B cell (primary cell): ENCODE data around the gene ACSS1. TPM values are rescaled to one million over a fixed set of nuclear protein-coding genes. Genes with fewer than 3 reads are reported as not detected.

Experiments used
- ATAC-seq: fragments of 200-7000 bp; cut with Tn5 transposase; one replicate; pipeline ENCODE4 v1.10.0; 2021; ENCODE audit warnings: low read depth, mild to moderate bottlenecking, moderate number of reproducible peaks, moderate library complexity
- CTCF ChIA-PET: fragments of 350-600 bp; sonication (Branson Sonifier 250); formaldehyde crosslinking; loops from one replicate; lab custom pipeline; 2021; ENCODE audit warnings: antibody characterized with exemption, inconsistent platforms; lab: Charles Lee
- POLR2A ChIA-PET: fragments of 350-600 bp; sonication (Branson Sonifier 250); formaldehyde crosslinking; loops from one replicate; lab custom pipeline; 2021; ENCODE audit warnings: antibody characterized with exemption; lab: Charles Lee
- DNase-seq: peaks from one replicate; pipeline ENCODE4 v3.0.0; 2013
- H2AFZ ChIP-seq: 2 replicates; pipeline ENCODE4 v1.6.1; 2012; ENCODE audit warnings: mild to moderate bottlenecking, low read depth, low read length; ENCODE audit not compliant: insufficient read depth, poor library complexity, severe bottlenecking
- H3K27ac ChIP-seq, 2 donors: 1 replicate in 1 of 2; 2 replicates in 1 of 2; pipeline ENCODE4 v1.5.1; 2012 to 2013; ENCODE audit warnings: low read length in 2 of 2, mild to moderate bottlenecking in 2 of 2, moderate library complexity in 1 of 2
- H3K27me3 ChIP-seq, 4 experiments: fragments of 200-600 bp in 1 of 4; sonication (generic) in 1 of 4; replicated peaks in 1 of 4; 1 replicate in 2 of 4; 2 replicates in 2 of 4; pipeline versions ENCODE4 v1.6.1 to v1.7.0; 2013 to 2016; ENCODE audit warnings: low read length in 3 of 4, mild to moderate bottlenecking in 2 of 4, mixed read lengths in 1 of 4, moderate library complexity in 1 of 4; ENCODE audit not compliant: insufficient read depth in 4 of 4, control insufficient read depth in 3 of 4; ENCODE audit errors: control extremely low read depth in 1 of 4
- H3K36me3 ChIP-seq, 2 experiments: replicated peaks in 1 of 2; 1 replicate in 1 of 2; 2 replicates in 1 of 2; pipeline versions ENCODE4 v1.6.1 to v1.7.1; 2013; ENCODE audit warnings: low read length in 1 of 2; ENCODE audit not compliant: insufficient read depth in 2 of 2, control insufficient read depth in 1 of 2; ENCODE audit errors: control extremely low read depth in 1 of 2, extremely low read depth in 1 of 2
- H3K4me1 ChIP-seq, 2 donors: fragments of 200-600 bp in 1 of 2; sonication (generic) in 1 of 2; 1 replicate in 1 of 2; 2 replicates in 1 of 2; pipeline versions ENCODE4 v1.5.1 to v1.6.1; 2013 to 2017; ENCODE audit warnings: low read length in 2 of 2; ENCODE audit not compliant: control insufficient read depth in 2 of 2, insufficient read depth in 2 of 2
- H3K4me2 ChIP-seq: replicated peaks from 2 replicates; pipeline ENCODE3; 2012; ENCODE audit warnings: mild to moderate bottlenecking, low read depth, low read length; ENCODE audit not compliant: poor library complexity, severe bottlenecking
- H3K4me3 ChIP-seq, 5 experiments: fragments of 200-600 bp in 1 of 5; sonication (generic) in 1 of 5; 1 replicate in 3 of 5; 2 replicates in 2 of 5; pipeline versions ENCODE4 v1.5.1 to v1.7.0; 2011 to 2016; ENCODE audit warnings: low read length in 4 of 5, mild to moderate bottlenecking in 4 of 5, low read depth in 2 of 5, control low read depth in 1 of 5, moderate library complexity in 1 of 5; ENCODE audit not compliant: insufficient read depth in 1 of 5; ENCODE audit errors: control extremely low read depth in 1 of 5, extremely low read depth in 1 of 5
- H3K79me2 ChIP-seq: fragments of 200-600 bp; sonication (generic); one replicate; pipeline ENCODE4 v1.6.0; 2016; ENCODE audit warnings: low read length; ENCODE audit not compliant: control insufficient read depth, insufficient read depth
- H3K9ac ChIP-seq: fragments of 200-600 bp; sonication (generic); 2 replicates; pipeline ENCODE4 v1.6.1; 2017; ENCODE audit warnings: mild to moderate bottlenecking, low read length, moderate library complexity
- H3K9me3 ChIP-seq, 3 donors: one replicate each; pipeline versions ENCODE4 v1.6.1 to v1.7.1; 2013; ENCODE audit warnings: low read length in 2 of 3; ENCODE audit not compliant: control insufficient read depth in 2 of 3, insufficient read depth in 1 of 3; ENCODE audit errors: control extremely low read depth in 1 of 3
- H4K20me1 ChIP-seq: 2 replicates; pipeline ENCODE4 v1.6.0; 2012; ENCODE audit warnings: mild to moderate bottlenecking, low read length; ENCODE audit not compliant: insufficient read depth, control insufficient read depth, poor library complexity, severe bottlenecking
- H3K27ac Mint-ChIP-seq: one replicate; pipeline ENCODE4 v1.8.0; 2021; ENCODE audit warnings: mixed read lengths
- H3K27me3 Mint-ChIP-seq: one replicate; pipeline ENCODE4 v1.8.0; 2021; ENCODE audit warnings: mixed read lengths
- H3K4me1 Mint-ChIP-seq: one replicate; pipeline ENCODE4 v1.8.0; 2021; ENCODE audit warnings: mixed read lengths
- H3K4me3 Mint-ChIP-seq: one replicate; pipeline ENCODE4 v1.8.0; 2021; ENCODE audit warnings: mixed read lengths
- H3K9me3 Mint-ChIP-seq: one replicate; pipeline ENCODE4 v1.8.0; 2022; ENCODE audit warnings: mixed read lengths; ENCODE audit not compliant: insufficient read depth
- CTCF ChIP-seq: fragments of 200-600 bp; IDR thresholded peaks from one replicate; pipeline ENCODE4 v1.8.0; 2022; ENCODE audit warnings: antibody characterized with exemption, mild to moderate bottlenecking
- EZH2 ChIP-seq: IDR thresholded peaks from 2 replicates; pipeline ENCODE4 v1.6.1; 2012; ENCODE audit warnings: borderline replicate concordance, low read depth, mild to moderate bottlenecking, moderate library complexity, low read length; ENCODE audit not compliant: insufficient read depth, poor library complexity, severe bottlenecking
- WGBS: methylation state at CpG from one replicate; pipeline ENCODE4 v1.1.5; 2013; ENCODE audit warnings: missing lambda C conversion rate; ENCODE audit not compliant: insufficient coverage; 5-methylcytosine and 5-hydroxymethylcytosine counted together
- intact Hi-C: fragments of 100-400 bp; cut with micrococcal nuclease; formaldehyde crosslinking; loops from one replicate; pipeline ENCODE4 v1.10.0; 2022
- polyA plus RNA-seq: library from polyadenylated mRNA; depleted of rRNA; stranded (reverse); fragments of >200 nt; gene quantifications from 2 replicates; pipeline ENCODE4 v1.2.3, GENCODE V29; 2012
- total RNA-seq, 2 donors: library from RNA; stranded (reverse); fragments of 120-200 nt in 1 of 2; gene quantifications; 1 replicate in 1 of 2; 2 replicates in 1 of 2; pipeline versions ENCODE4 v1.2.3 to v1.2.4, GENCODE V29; 2013 to 2022

Gene ACSS1
- total and polyA plus RNA-seq, 2 donors (not counting 1 experiment from before 2014, with no cell fraction given) = 82.7 to 95.5 TPM

- Mint-ChIP-seq H3K27me3 (peaks cover 57% of the 10 kb centered on the region), H3K4me3 (no peak overlapping the region), H3K27ac (no peak overlapping the region), H3K4me1 (no peaks in the 10 kb centered on the region), H3K9me3 (no peaks in the 10 kb centered on the region)
- Histone ChIP-seq H3K9me3 (no peaks in the 10 kb centered on the region), H3K36me3 (no peaks in the 10 kb centered on the region), H3K4me3 (no peak overlapping the region), H4K20me1 (no peaks in the 10 kb centered on the region), H2AFZ (no peak overlapping the region), H3K4me2 (no peak overlapping the region), H3K79me2 (no peaks in the 10 kb centered on the region), H3K9ac (no peak overlapping the region), H3K4me1 (no peaks in the 10 kb centered on the region), H3K27ac (no peak overlapping the region), H3K27me3 (peaks cover 0 to 47% (median 21%) of the 10 kb centered on the region in 4 experiments)
- ATAC-seq (no peak), DNase-seq (no peak)
- ChIA-PET CTCF (interaction anchor here (0.7 to 2.5 kb wide), 3 partner anchors 29 to 326 kb away, joined by 4 to 7 read pairs (median 4); no protein-coding TSS in a partner anchor), POLR2A (no interaction called here)
- TF ChIP-seq EZH2 (no peak), CTCF (no peak)
- 26% methylated on average over 2 of the region's 4 CpGs for WGBS
- intact Hi-C loops = no loop called here
Observed at GRCh38 chr20:25071734-25072133, 13.8 kb upstream of the ACSS1 start.

- no peak overlapping the region for H3K27ac Mint-ChIP-seq
- POLR2A ChIA-PET = no interaction called here
Observed at GRCh38 chr20:25070821-25071473, 13.0 kb upstream of the ACSS1 start.

More at GRCh38 chr20:25070821-25071473, 13.0 kb upstream of the ACSS1 start:
- intact Hi-C loops = no loop called here
- DNase-seq = no peak
- H3K4me2 ChIP-seq = no peak overlapping the region
- H3K4me3 Mint-ChIP-seq = no peak overlapping the region
- ATAC-seq = no peak
- no peaks in the 10 kb centered on the region for H3K79me2 ChIP-seq
- peaks cover under 1% of the 10 kb centered on the region for H3K4me1 Mint-ChIP-seq
- no peaks in the 10 kb centered on the region for H3K9me3 Mint-ChIP-seq
- H4K20me1 ChIP-seq = no peaks in the 10 kb centered on the region
- no peak overlapping the region for H3K9ac ChIP-seq
- H3K9me3 ChIP-seq = no peaks in the 10 kb centered on the region
- no peak overlapping the region for H2AFZ ChIP-seq
- peaks cover 0 to under 1% of the 10 kb centered on the region in 2 donors for H3K4me1 ChIP-seq
- WGBS = 83% methylated on average over 2 of the region's 5 CpGs
- TF ChIP-seq CTCF (no peak), EZH2 (no peak)
- CTCF ChIA-PET = interaction anchor here (0.7 to 2.5 kb wide), 4 partner anchors 28 to 327 kb away, joined by 4 to 7 read pairs (median 4); no protein-coding TSS in a partner anchor
- no peaks in the 10 kb centered on the region for H3K36me3 ChIP-seq
- peaks cover 55% of the 10 kb centered on the region for H3K27me3 Mint-ChIP-seq
- peaks cover 0 to 39% (median 18%) of the 10 kb centered on the region in 4 experiments for H3K27me3 ChIP-seq
- H3K4me3 ChIP-seq = no peak overlapping the region
- no peak overlapping the region for H3K27ac ChIP-seq
